Right lobe of liver (tissue), 6 donors: Measurements from ENCODE around the gene C6orf47. TPM values are rescaled to one million over a fixed set of nuclear protein-coding genes. Genes with fewer than 3 reads are reported as not detected.

Experiments used
- ATAC-seq, 4 donors: fragments of 200-7000 bp; cut with Tn5 transposase; one replicate each; pipeline ENCODE4 v1.9.1; 2020; ENCODE audit warnings: mild to moderate bottlenecking in 4 of 4, moderate library complexity in 4 of 4
- DNase-seq, 3 donors: peaks; one replicate each; pipeline ENCODE4 v3.0.0-alpha.2; 2020
- H3K27ac ChIP-seq, 3 donors: fragments of 200-600 bp; one replicate each; pipeline ENCODE4 v1.8.0; 2022
- H3K27me3 ChIP-seq, 2 donors: fragments of 200-600 bp; one replicate each; pipeline ENCODE4 v1.8.0; 2022
- H3K36me3 ChIP-seq, 4 donors: fragments of 200-600 bp; sonication (generic) in 1 of 4; one replicate each; pipeline versions ENCODE4 v1.5.1 to v1.8.0; 2017 to 2022; ENCODE audit warnings: control low read depth in 1 of 4
- H3K4me1 ChIP-seq, 4 donors: fragments of 200-600 bp; sonication (generic) in 1 of 4; one replicate each; pipeline versions ENCODE4 v1.5.1 to v1.8.0; 2017 to 2022; ENCODE audit warnings: control low read depth in 1 of 4
- H3K4me3 ChIP-seq, 3 donors: fragments of 200-600 bp; one replicate each; pipeline ENCODE4 v1.8.0; 2022
- H3K9me3 ChIP-seq, 4 donors: fragments of 200-600 bp; sonication (generic) in 1 of 4; one replicate each; pipeline versions ENCODE4 v1.5.1 to v1.8.0; 2017 to 2022; ENCODE audit warnings: control low read depth in 1 of 4
- CTCF ChIP-seq, 4 donors: fragments of 200-600 bp in 3 of 4; fragments of 450-650 bp in 1 of 4; IDR thresholded peaks; one replicate each; pipeline versions ENCODE4 v1.5.1 to v1.8.0; 2016 to 2022; ENCODE audit warnings: antibody characterized with exemption in 4 of 4, mild to moderate bottlenecking in 2 of 4
- POLR2A ChIP-seq: fragments of 450-650 bp; IDR thresholded peaks from one replicate; pipeline ENCODE4 v1.6.1; 2017; ENCODE audit warnings: antibody characterized with exemption, mild to moderate bottlenecking
- WGBS: methylation state at CpG from one replicate; pipeline ENCODE4 v1.1.6; 2018; ENCODE audit warnings: low coverage, low lambda C conversion rate; ENCODE audit not compliant: insufficient coverage; ENCODE audit errors: missing lambda C conversion rate; 5-methylcytosine and 5-hydroxymethylcytosine counted together
- intact Hi-C, 2 donors: fragments of 100-400 bp; cut with DNase I; formaldehyde crosslinking; loops; one replicate each; pipeline versions ENCODE4 v1.11.2 to v1.14.1; 2022
- total RNA-seq, 6 experiments: library from RNA; depleted of rRNA in 2 of 6; stranded (reverse); fragments of >200 nt in 2 of 6; fragmentation: NEBNext Ultra II Directional in 3 of 6; extraction: Animal tissue kit (Norgen Biotek cat#: 25700) in 3 of 6; gene quantifications; one replicate each; pipeline versions ENCODE4 v1.1.0 to v1.2.4, GENCODE V29; 2016 to 2023
- donor health status: DM: no; HTN: yes; CAD: no.
- donor health status: DM: no; HTN: no; CAD: no.
- donor health status: DM: no; HTN: no; CAD: no.
- donor health status: DM: no; HTN: yes; CAD: no.
- donor health status: DM: no; HTN: yes; CAD: no.

C6orf47 gene
- total RNA-seq, 6 experiments from 2014 or later: 6.6 to 8.7 (median 7.6) TPM

- no peak for TF ChIP-seq POLR2A
- TF ChIP-seq CTCF (IDR thresholded peaks at IDR 0.05): peak; percentile 67 to 75 (median 72)
- Histone ChIP-seq H3K36me3 (no peaks in the 10 kb centered on the region), H3K9me3 (no peaks in the 10 kb centered on the region), H3K4me1 (peaks cover 0 to 16% (median 0%) of the 10 kb centered on the region in 4 donors), H3K4me3 (peak within 1 kb of the TSS; percentile 41 to 56 (median 53)), H3K27ac (peak within 1 kb of the TSS; percentile 26 to 64 (median 44)), H3K27me3 (no peaks in the 10 kb centered on the region)
- peak; percentile 84 to 91 (median 86) for ATAC-seq
- DNase-seq: peak; percentile 80 to 84 (median 82)
- 14% methylated on average over 17 of the region's 17 CpGs for WGBS
- intact Hi-C loops: loop anchor here (10.0 kb wide), 1 partner anchor 84 kb away; the partner anchor contains the start of gene SAPCD1 (in 2 of the 2)
Measured at GRCh38 chr6:31680226-31681134, 19.9 kb upstream of the C6orf47 start, which contains the start of gene LY6G5C. TSS of gene LY6G5C (minus strand) at chr6:31681067. CDS start at chr6:31680373, 694 bp downstream.

GRCh38 chr6:31677955-31678354, 17.4 kb upstream of the C6orf47 start:
- no peak for TF ChIP-seq POLR2A
- TF ChIP-seq CTCF (IDR thresholded peaks at IDR 0.05): no peak
- intact Hi-C loops: loop anchor here in 1 of 2 donors (10.0 kb wide), 1 partner anchor 197 kb away; the partner anchor contains the start of gene SLC44A4
- 64% methylated on average over 7 of the region's 8 CpGs for WGBS

GRCh38 chr6:31676904-31677303, 16.3 kb upstream of the C6orf47 start:
- Histone ChIP-seq H3K36me3 (peaks cover 0 to 11% (median 2%) of the 10 kb centered on the region in 4 donors), H3K4me1 (peaks cover 0 to 10% (median 0%) of the 10 kb centered on the region in 4 donors), H3K27me3 (no peaks in the 10 kb centered on the region), H3K4me3 (no peak overlapping the region), H3K9me3 (no peaks in the 10 kb centered on the region), H3K27ac (no peak overlapping the region)
- ATAC-seq (no peak), DNase-seq (no peak)
- TF ChIP-seq POLR2A (no peak), CTCF (IDR thresholded peaks at IDR 0.05) (no peak)
- intact Hi-C loops: loop anchor here in 1 of 2 donors (10.0 kb wide), 1 partner anchor 198 kb away; the partner anchor contains the start of gene SLC44A4
- WGBS: 81% methylated on average over 6 of the region's 6 CpGs

More at GRCh38 chr6:31677955-31678354, 17.4 kb upstream of the C6orf47 start:
- Histone ChIP-seq H3K36me3 (peaks cover 0 to 1% (median 0%) of the 10 kb centered on the region in 4 donors), H3K9me3 (no peaks in the 10 kb centered on the region), H3K27ac (no peak overlapping the region), H3K27me3 (no peaks in the 10 kb centered on the region), H3K4me3 (no peak overlapping the region), H3K4me1 (peaks cover 0 to 16% (median 0%) of the 10 kb centered on the region in 4 donors)
- DNase-seq (no peak), ATAC-seq (no peak)

GRCh38 chr6:31676322-31676903, 15.8 kb upstream of the C6orf47 start:
- Histone ChIP-seq H3K9me3 (no peaks in the 10 kb centered on the region), H3K27me3 (no peaks in the 10 kb centered on the region), H3K27ac (no peak overlapping the region), H3K4me1 (peaks cover 0 to 10% (median 0%) of the 10 kb centered on the region in 4 donors), H3K4me3 (no peak overlapping the region), H3K36me3 (peaks cover 0 to 15% (median 4%) of the 10 kb centered on the region in 4 donors)
- ATAC-seq: no peak
- WGBS: no CpG with 5 or more reads among the region's 4 CpGs
- intact Hi-C loops: loop anchor here in 1 of 2 donors (10.0 kb wide), 1 partner anchor 198 kb away; the partner anchor contains the start of gene SLC44A4
- TF ChIP-seq POLR2A (no peak), CTCF (IDR thresholded peaks at IDR 0.05) (no peak)
- DNase-seq: no peak
